ENCODE results near the gene SOWAHA. TPM values are rescaled to one million over a fixed set of nuclear protein-coding genes. Genes with fewer than 3 reads are reported as not detected.

Gene SOWAHA
- total and polyA plus RNA-seq, 2 donors (not counting 3 experiments of a cell fraction or from before 2014, with no cell fraction given) = not detected

GRCh38 chr5:132778856-132779255, 34.2 kb upstream of the SOWAHA start:
- Histone ChIP-seq H3K36me3 (ENCODE audit: control insufficient read depth in 2 of 2, extremely low read depth in 1 of 2, insufficient read depth in 2 of 2, low read length in 2 of 2) (no peaks in the 10 kb centered on the region), H3K9me3 (replicated peaks; ENCODE audit: control insufficient read depth, insufficient read depth, low read length) (no peaks in the 10 kb centered on the region), H3K9ac (replicated peaks; ENCODE audit: extremely low read depth, insufficient read depth, low read length) (no peak overlapping the region), H3K4me1 (ENCODE audit: control insufficient read depth, extremely low read depth, insufficient read depth, low read length) (peaks cover 28% of the 10 kb centered on the region), H4K20me1 (replicated peaks; ENCODE audit: control insufficient read depth, extremely low read depth, insufficient read depth, low read length) (no peaks in the 10 kb centered on the region), H3K27ac (ENCODE audit: insufficient read depth, low read depth, low read length) (no peak overlapping the region), H3K4me3 (replicated peaks in 1 of 3; ENCODE audit: insufficient read depth in 1 of 3, low read depth in 1 of 3, low read length in 3 of 3) (no peak overlapping the region), H3K79me2 (ENCODE audit: control insufficient read depth, insufficient read depth, low read length) (peaks cover 24% of the 10 kb centered on the region), H3K27me3 (ENCODE audit: control insufficient read depth in 2 of 2, insufficient read depth in 2 of 2, low read length in 2 of 2) (no peaks in the 10 kb centered on the region), H2AFZ (ENCODE audit: low read depth, low read length) (no peak overlapping the region), H3K4me2 (ENCODE audit: insufficient read depth, low read length) (no peak overlapping the region), H3K9me1 (replicated peaks; ENCODE audit: control insufficient read depth, extremely low read depth, insufficient read depth, low read length) (no peaks in the 10 kb centered on the region)
- DNase-seq (ENCODE audit: low read depth, low spot score) (no peak), FAIRE-seq (no peak)
- BruUV-seq (replicated peaks) = no TSS peak
- ChIA-PET POLR2A (no interaction called here), CTCF (interaction anchor here (0.9 kb wide), 1 partner anchor 24 kb away, joined by 3 read pairs; no protein-coding TSS in a partner anchor)
- intact Hi-C loops (cut with micrococcal nuclease) (no loop called here), dilution Hi-C loops (cut with MboI; ENCODE audit: extremely low pct_ligation_motif_present, low sequenced_read_pairs) (no loop called here)
- TF ChIP-seq MYC (IDR thresholded peaks at IDR 0.05; ENCODE audit: low read depth, low read length) = no peak
- TF ChIP-seq EZH2 (IDR thresholded peaks at IDR 0.05; ENCODE audit: borderline replicate concordance, low read depth, low read length, severe bottlenecking) = no peak
- TF ChIP-seq JUN (IDR thresholded peaks at IDR 0.05; ENCODE audit: borderline replicate concordance, insufficient read depth, insufficient read length, low read depth) = no peak
- TF ChIP-seq POLR2A (IDR thresholded peaks at IDR 0.05; ENCODE audit: low read depth, low read length) = no peak
- no peak for TF ChIP-seq POLR2AphosphoS5 (IDR thresholded peaks at IDR 0.05; ENCODE audit: insufficient read depth, low read depth, low read length)
- no peak for TF ChIP-seq FOS (IDR thresholded peaks at IDR 0.05; ENCODE audit: borderline replicate concordance, insufficient read depth, low read length)
- TF ChIP-seq, protein P1, sequence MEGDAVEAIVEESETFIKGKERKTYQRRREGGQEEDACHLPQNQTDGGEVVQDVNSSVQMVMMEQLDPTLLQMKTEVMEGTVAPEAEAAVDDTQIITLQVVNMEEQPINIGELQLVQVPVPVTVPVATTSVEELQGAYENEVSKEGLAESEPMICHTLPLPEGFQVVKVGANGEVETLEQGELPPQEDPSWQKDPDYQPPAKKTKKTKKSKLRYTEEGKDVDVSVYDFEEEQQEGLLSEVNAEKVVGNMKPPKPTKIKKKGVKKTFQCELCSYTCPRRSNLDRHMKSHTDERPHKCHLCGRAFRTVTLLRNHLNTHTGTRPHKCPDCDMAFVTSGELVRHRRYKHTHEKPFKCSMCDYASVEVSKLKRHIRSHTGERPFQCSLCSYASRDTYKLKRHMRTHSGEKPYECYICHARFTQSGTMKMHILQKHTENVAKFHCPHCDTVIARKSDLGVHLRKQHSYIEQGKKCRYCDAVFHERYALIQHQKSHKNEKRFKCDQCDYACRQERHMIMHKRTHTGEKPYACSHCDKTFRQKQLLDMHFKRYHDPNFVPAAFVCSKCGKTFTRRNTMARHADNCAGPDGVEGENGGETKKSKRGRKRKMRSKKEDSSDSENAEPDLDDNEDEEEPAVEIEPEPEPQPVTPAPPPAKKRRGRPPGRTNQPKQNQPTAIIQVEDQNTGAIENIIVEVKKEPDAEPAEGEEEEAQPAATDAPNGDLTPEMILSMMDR (IDR thresholded peaks at IDR 0.05; ENCODE audit: extremely low read depth in 1 of 2, insufficient read depth in 1 of 2, low read depth in 1 of 2, low read length in 2 of 2) = no peak
- TF ChIP-seq MAX (IDR thresholded peaks at IDR 0.05; ENCODE audit: insufficient read depth, insufficient read length) = no peak
- no peak for TF ChIP-seq GATA2 (IDR thresholded peaks at IDR 0.05; ENCODE audit: insufficient read depth, insufficient read length, low read depth, low read length)

Data from endothelial cell of umbilical vein (primary cell).